ENCODE data around the gene PDC. TPM values are rescaled to one million over a fixed set of nuclear protein-coding genes. Genes with fewer than 3 reads are reported as not detected.

PDC gene
- total and polyA plus RNA-seq, 2 experiments from 2014 or later, result not detected

- Histone ChIP-seq H3K4me1 (ENCODE audit: insufficient read depth) (no peaks in the 10 kb centered on the region), H4K20me1 (ENCODE audit: insufficient read depth, poor library complexity, severe bottlenecking) (no peaks in the 10 kb centered on the region), H3K36me3 (replicated peaks; ENCODE audit: insufficient read depth, low read depth) (no peaks in the 10 kb centered on the region), H3K4me2 (no peak overlapping the region), H3K79me2 (no peaks in the 10 kb centered on the region), H3K4me3 (no peak overlapping the region), H3K27me3 (no peaks in the 10 kb centered on the region), H3K9me2 (replicated peaks; ENCODE audit: insufficient read depth) (no peaks in the 10 kb centered on the region), H3K9me3 (ENCODE audit: low read depth) (no peaks in the 10 kb centered on the region), H2AFZ (no peak overlapping the region), H3K27ac (no peak overlapping the region)
- no peak for DNase-seq (ENCODE audit: low spot score)
- WGBS (ENCODE audit: low lambda C conversion rate, missing lambda C conversion rate), result 61% methylated on average over 3 of the region's 3 CpGs
- TF ChIP-seq EZH2 (IDR thresholded peaks at IDR 0.05; ENCODE audit: borderline replicate concordance) (no peak), EZH2phosphoT487 (IDR thresholded peaks at IDR 0.05; ENCODE audit: low read depth, severe bottlenecking, unreplicated experiment) (no peak), CTCF (IDR thresholded peaks at IDR 0.05; ENCODE audit: poor library complexity) (no peak)
Observed at GRCh38 chr1:186454981-186455380, 5.9 kb downstream of the PDC start.

GRCh38 chr1:186446152-186446551 lies 14.8 kb downstream of the PDC start:
- Histone ChIP-seq H3K27me3 (no peaks in the 10 kb centered on the region), H3K4me3 (no peak overlapping the region), H3K4me2 (no peak overlapping the region), H3K9me2 (replicated peaks; ENCODE audit: insufficient read depth) (no peaks in the 10 kb centered on the region), H3K79me2 (no peaks in the 10 kb centered on the region), H3K27ac (peak overlapping the region; percentile 2), H3K36me3 (replicated peaks; ENCODE audit: insufficient read depth, low read depth) (no peaks in the 10 kb centered on the region), H4K20me1 (ENCODE audit: insufficient read depth, poor library complexity, severe bottlenecking) (no peaks in the 10 kb centered on the region), H2AFZ (no peak overlapping the region), H3K4me1 (ENCODE audit: insufficient read depth) (no peaks in the 10 kb centered on the region), H3K9me3 (ENCODE audit: low read depth) (no peaks in the 10 kb centered on the region)
- DNase-seq (ENCODE audit: low spot score), result no peak
- TF ChIP-seq EZH2phosphoT487 (IDR thresholded peaks at IDR 0.05; ENCODE audit: low read depth, severe bottlenecking, unreplicated experiment) (no peak), EZH2 (IDR thresholded peaks at IDR 0.05; ENCODE audit: borderline replicate concordance) (no peak), CTCF (IDR thresholded peaks at IDR 0.05; ENCODE audit: poor library complexity) (no peak)
- WGBS (ENCODE audit: low lambda C conversion rate, missing lambda C conversion rate), result 94% methylated on average over 4 of the region's 4 CpGs

GRCh38 chr1:186443638-186444037 lies 17.3 kb downstream of the PDC start:
- no peaks in the 10 kb centered on the region for H3K9me2 ChIP-seq (replicated peaks; ENCODE audit: insufficient read depth)
- no peak overlapping the region for H3K4me3 ChIP-seq
- H3K27me3 ChIP-seq, result no peaks in the 10 kb centered on the region
- TF ChIP-seq EZH2phosphoT487 (IDR thresholded peaks at IDR 0.05; ENCODE audit: low read depth, severe bottlenecking, unreplicated experiment) (no peak), EZH2 (IDR thresholded peaks at IDR 0.05; ENCODE audit: borderline replicate concordance) (no peak), CTCF (IDR thresholded peaks at IDR 0.05; ENCODE audit: poor library complexity) (no peak)
- no peak for DNase-seq (ENCODE audit: low spot score)
- no peak overlapping the region for H3K4me2 ChIP-seq
- no peaks in the 10 kb centered on the region for H3K36me3 ChIP-seq (replicated peaks; ENCODE audit: insufficient read depth, low read depth)
- no peak overlapping the region for H3K27ac ChIP-seq
- no peaks in the 10 kb centered on the region for H4K20me1 ChIP-seq (ENCODE audit: insufficient read depth, poor library complexity, severe bottlenecking)
- 100% methylated on average over 2 of the region's 2 CpGs for WGBS (ENCODE audit: low lambda C conversion rate, missing lambda C conversion rate)
- no peaks in the 10 kb centered on the region for H3K79me2 ChIP-seq
- no peaks in the 10 kb centered on the region for H3K4me1 ChIP-seq (ENCODE audit: insufficient read depth)
- H2AFZ ChIP-seq, result no peak overlapping the region
- H3K9me3 ChIP-seq (ENCODE audit: low read depth), result no peaks in the 10 kb centered on the region
